Measurements from ENCODE around the gene DIP2C. TPM values are rescaled to one million over a fixed set of nuclear protein-coding genes. Genes with fewer than 3 reads are reported as not detected.

Gene DIP2C
- total and polyA plus RNA-seq, 2 donors (not counting 1 experiment from before 2014, with no cell fraction given): 1.3 to 1.9 TPM

- Mint-ChIP-seq H3K27me3 (no peaks in the 10 kb centered on the region), H3K9me3 (ENCODE audit: insufficient read depth) (no peaks in the 10 kb centered on the region), H3K4me1 (peaks cover 13% of the 10 kb centered on the region), H3K4me3 (no peak overlapping the region), H3K27ac (no peak overlapping the region)
- no peaks in the 10 kb centered on the region for H3K79me2 ChIP-seq (ENCODE audit: control insufficient read depth, insufficient read depth, low read length)
- no peak overlapping the region for H3K4me2 ChIP-seq (replicated peaks; ENCODE audit: low read depth, low read length, poor library complexity, severe bottlenecking)
- no peak for TF ChIP-seq CTCF (IDR thresholded peaks at IDR 0.05)
- 94% methylated on average over 9 of the region's 9 CpGs for WGBS (ENCODE audit: insufficient coverage)
- CTCF ChIA-PET: no interaction called here
- no peak overlapping the region for H2AFZ ChIP-seq (ENCODE audit: insufficient read depth, low read depth, low read length, poor library complexity, severe bottlenecking)
- H4K20me1 ChIP-seq (ENCODE audit: control insufficient read depth, insufficient read depth, low read length, poor library complexity, severe bottlenecking): no peaks in the 10 kb centered on the region
- peaks cover 0 to 5% of the 10 kb centered on the region in 2 donors for H3K4me1 ChIP-seq (ENCODE audit: control insufficient read depth in 2 of 2, insufficient read depth in 2 of 2, low read length in 2 of 2)
- H3K9me3 ChIP-seq (ENCODE audit: control extremely low read depth in 1 of 3, control insufficient read depth in 2 of 3, insufficient read depth in 1 of 3, low read length in 2 of 3): no peaks in the 10 kb centered on the region
- peaks cover 0 to 22% of the 10 kb centered on the region in 2 experiments for H3K36me3 ChIP-seq (replicated peaks in 1 of 2; ENCODE audit: control extremely low read depth in 1 of 2, control insufficient read depth in 1 of 2, extremely low read depth in 1 of 2, insufficient read depth in 2 of 2, low read length in 1 of 2)
- no peak overlapping the region for H3K27ac ChIP-seq (ENCODE audit: low read length in 2 of 2)
- no peak overlapping the region for H3K9ac ChIP-seq (ENCODE audit: low read length)
- intact Hi-C loops (cut with micrococcal nuclease): no loop called here
- ATAC-seq (ENCODE audit: low read depth) (no peak), DNase-seq (no peak)
- POLR2A ChIA-PET: no interaction called here
- H3K4me3 ChIP-seq (ENCODE audit: control extremely low read depth in 1 of 5, extremely low read depth in 1 of 5, insufficient read depth in 1 of 5, low read depth in 2 of 5, low read length in 4 of 5): no peak overlapping the region
- no peaks in the 10 kb centered on the region for H3K27me3 ChIP-seq (replicated peaks in 1 of 4; ENCODE audit: control extremely low read depth in 1 of 4, control insufficient read depth in 3 of 4, insufficient read depth in 4 of 4, low read length in 3 of 4)
Measured at GRCh38 chr10:279232-279631, 410.2 kb downstream of the DIP2C start.

GRCh38 chr10:278707-279106, 410.8 kb downstream of the DIP2C start:
- H2AFZ ChIP-seq (ENCODE audit: insufficient read depth, low read depth, low read length, poor library complexity, severe bottlenecking): no peak overlapping the region
- Mint-ChIP-seq H3K4me3 (no peak overlapping the region), H3K4me1 (peaks cover 8% of the 10 kb centered on the region), H3K9me3 (ENCODE audit: insufficient read depth) (no peaks in the 10 kb centered on the region), H3K27ac (no peak overlapping the region), H3K27me3 (no peaks in the 10 kb centered on the region)
- no peaks in the 10 kb centered on the region for H4K20me1 ChIP-seq (ENCODE audit: control insufficient read depth, insufficient read depth, low read length, poor library complexity, severe bottlenecking)
- no peak overlapping the region for H3K9ac ChIP-seq (ENCODE audit: low read length)
- no peak for TF ChIP-seq EZH2 (IDR thresholded peaks at IDR 0.05; ENCODE audit: borderline replicate concordance, insufficient read depth, low read depth, low read length, poor library complexity, severe bottlenecking)
- no peak for TF ChIP-seq CTCF (IDR thresholded peaks at IDR 0.05)
- H3K4me3 ChIP-seq (ENCODE audit: control extremely low read depth in 1 of 5, extremely low read depth in 1 of 5, insufficient read depth in 1 of 5, low read depth in 2 of 5, low read length in 4 of 5): no peak overlapping the region
- DNase-seq: no peak
- H3K4me2 ChIP-seq (replicated peaks; ENCODE audit: low read depth, low read length, poor library complexity, severe bottlenecking): no peak overlapping the region
- intact Hi-C loops (cut with micrococcal nuclease): no loop called here
- H3K4me1 ChIP-seq (ENCODE audit: control insufficient read depth in 2 of 2, insufficient read depth in 2 of 2, low read length in 2 of 2): no peaks in the 10 kb centered on the region
- ChIA-PET POLR2A (no interaction called here), CTCF (no interaction called here)
- no peak for ATAC-seq (ENCODE audit: low read depth)
- H3K27ac ChIP-seq (ENCODE audit: low read length in 2 of 2): no peak overlapping the region
- no peaks in the 10 kb centered on the region for H3K79me2 ChIP-seq (ENCODE audit: control insufficient read depth, insufficient read depth, low read length)
- no peaks in the 10 kb centered on the region for H3K27me3 ChIP-seq (replicated peaks in 1 of 4; ENCODE audit: control extremely low read depth in 1 of 4, control insufficient read depth in 3 of 4, insufficient read depth in 4 of 4, low read length in 3 of 4)
- no peaks in the 10 kb centered on the region for H3K9me3 ChIP-seq (ENCODE audit: control extremely low read depth in 1 of 3, control insufficient read depth in 2 of 3, insufficient read depth in 1 of 3, low read length in 2 of 3)
- peaks cover 0 to 22% of the 10 kb centered on the region in 2 experiments for H3K36me3 ChIP-seq (replicated peaks in 1 of 2; ENCODE audit: control extremely low read depth in 1 of 2, control insufficient read depth in 1 of 2, extremely low read depth in 1 of 2, insufficient read depth in 2 of 2, low read length in 1 of 2)
- WGBS (ENCODE audit: insufficient coverage): 97% methylated on average over 5 of the region's 5 CpGs
